Activated CD4-positive, alpha-beta T cell treated with anti-CD3 and anti-CD28 coated beads for 4 hours (primary cell): ENCODE data around the gene FAM200B.
"Not testable (repeated sequence)": the region's sequence is repeated elsewhere in the genome, so short reads cannot be mapped to it uniquely, and the experiment has no call there.

Source experiments
- DNase-seq, 2 donors: peaks; one replicate each; pipeline ENCODE4 v3.0.0-alpha.2; 2020

FAM200B gene

GRCh38 chr4:15696866-15697265, 15.2 kb downstream of the FAM200B start:
- no peak for DNase-seq

GRCh38 chr4:15702941-15703403, 21.3 kb downstream of the FAM200B start, which contains the start of gene BST1:
BST1 (plus strand) TSS chr4:15703065; CDS start chr4:15703145, 80 bp downstream.
- peak; percentile 4 to 30 for DNase-seq

- DNase-seq = no peak
Measured at GRCh38 chr4:15703439-15703838, 21.8 kb downstream of the FAM200B start.

- no peak for DNase-seq
Measured at GRCh38 chr4:15704129-15704528, 22.5 kb downstream of the FAM200B start.

- DNase-seq = no peak
Measured at GRCh38 chr4:15706646-15707362, 25.2 kb downstream of the FAM200B start.

- no peak for DNase-seq
Measured at GRCh38 chr4:15707363-15707715, 25.7 kb downstream of the FAM200B start.

GRCh38 chr4:15711762-15712161, 30.1 kb downstream of the FAM200B start:
- DNase-seq = no peak

GRCh38 chr4:15712214-15712613, 30.6 kb downstream of the FAM200B start:
- DNase-seq = no peak

- no peak for DNase-seq
Measured at GRCh38 chr4:15714141-15714540, 32.5 kb downstream of the FAM200B start.

- DNase-seq = no peak
Measured at GRCh38 chr4:15714646-15715435, 33.2 kb downstream of the FAM200B start.

- DNase-seq = no peak
Measured at GRCh38 chr4:15716115-15716514, 34.5 kb downstream of the FAM200B start.

GRCh38 chr4:15717086-15717485, 35.5 kb downstream of the FAM200B start:
- no peak for DNase-seq

- DNase-seq = no peak
Measured at GRCh38 chr4:15717657-15718416, 36.2 kb downstream of the FAM200B start.

- no peak for DNase-seq
Measured at GRCh38 chr4:15718465-15718864, 36.8 kb downstream of the FAM200B start.

GRCh38 chr4:15718959-15719358, 37.3 kb downstream of the FAM200B start:
- no peak for DNase-seq

GRCh38 chr4:15719506-15719905, 37.9 kb downstream of the FAM200B start:
- DNase-seq = no peak

- no peak for DNase-seq
Measured at GRCh38 chr4:15720851-15721250, 39.2 kb downstream of the FAM200B start.

- DNase-seq = no peak
Measured at GRCh38 chr4:15725608-15726007, 44.0 kb downstream of the FAM200B start.

- peak; percentile 22 to 33 for DNase-seq
Measured at GRCh38 chr4:15729910-15730533, 48.4 kb downstream of the FAM200B start.

GRCh38 chr4:15733061-15733460, 51.4 kb downstream of the FAM200B start:
- DNase-seq = not testable (repeated sequence)

- DNase-seq = no peak
Measured at GRCh38 chr4:15735536-15735935, 53.9 kb downstream of the FAM200B start.

- DNase-seq = no peak
Measured at GRCh38 chr4:15736514-15737050, 55.0 kb downstream of the FAM200B start.

- no peak for DNase-seq
Measured at GRCh38 chr4:15737255-15737654, 55.6 kb downstream of the FAM200B start.
